IgD-negative memory B cell (primary cell): ENCODE results near the gene CADPS2. TPM values are rescaled to one million over a fixed set of nuclear protein-coding genes. Genes with fewer than 3 reads are reported as not detected.
A peak's percentile ranks its signal among the peaks of the same experiment; 100 is the strongest.
"Not testable (repeated sequence)": the region's sequence is repeated elsewhere in the genome, so short reads cannot be mapped to it uniquely, and the experiment has no call there.

Experiments
- H3K27ac Mint-ChIP-seq, 3 donors: one replicate each; pipeline ENCODE4 v1.8.0; 2020 to 2022; ENCODE audit warnings: mild to moderate bottlenecking in 3 of 3, mixed read lengths in 3 of 3, moderate library complexity in 1 of 3
- H3K27me3 Mint-ChIP-seq: one replicate; pipeline ENCODE4 v1.8.0; 2021; ENCODE audit warnings: mixed read lengths
- H3K36me3 Mint-ChIP-seq: one replicate; pipeline ENCODE4 v1.8.0; 2020; ENCODE audit warnings: mild to moderate bottlenecking, mixed read lengths
- H3K4me1 Mint-ChIP-seq, 3 donors: one replicate each; pipeline ENCODE4 v1.8.0; 2020 to 2022; ENCODE audit warnings: mixed read lengths in 3 of 3, mild to moderate bottlenecking in 1 of 3
- H3K4me3 Mint-ChIP-seq, 4 donors: one replicate each; pipeline ENCODE4 v1.8.0; 2020 to 2022; ENCODE audit warnings: mild to moderate bottlenecking in 4 of 4, mixed read lengths in 4 of 4, moderate library complexity in 3 of 4
- H3K9me3 Mint-ChIP-seq, 3 donors: one replicate each; pipeline ENCODE4 v1.8.0; 2020 to 2021; ENCODE audit warnings: mixed read lengths in 3 of 3, mild to moderate bottlenecking in 1 of 3
- polyA plus RNA-seq: library from polyadenylated mRNA; unstranded; fragments of 300-500 nt; fragmentation: Illumina TruSeq; gene quantifications from one replicate; pipeline ENCODE4 v1.2.3, GENCODE V29; 2021

The CADPS2 gene
- polyA plus RNA-seq, 1 donor from 2014 or later, result not detected

DNA sequence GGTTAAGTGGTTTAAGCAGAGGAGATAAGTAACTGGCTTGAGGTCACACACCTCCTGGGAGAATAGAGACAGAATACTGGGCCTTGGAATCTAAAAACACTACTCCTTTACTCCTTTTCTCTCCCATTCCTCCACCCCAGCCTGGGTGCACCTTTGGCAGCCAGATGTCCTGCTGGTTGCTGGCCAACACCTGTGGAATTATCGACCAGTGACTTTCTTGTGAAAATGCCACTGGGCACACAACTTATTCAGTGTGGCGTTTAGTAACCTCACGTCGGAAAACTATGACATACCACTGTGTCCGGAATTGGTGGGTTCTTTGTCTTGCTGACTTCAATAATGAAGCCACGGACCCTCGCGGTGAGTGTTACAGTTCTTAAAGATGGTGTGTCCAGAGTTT lies 213.7 kb downstream of the CADPS2 start:
- Mint-ChIP-seq H3K36me3 (peaks cover 3% of the 10 kb centered on the region), H3K4me3 (no peak overlapping the region), H3K27me3 (no peaks in the 10 kb centered on the region), H3K4me1 (peaks cover 0 to 2% (median 0%) of the 10 kb centered on the region in 3 donors), H3K27ac (no peak overlapping the region), H3K9me3 (peaks cover 2 to 6% (median 4%) of the 10 kb centered on the region in 3 donors)

DNA sequence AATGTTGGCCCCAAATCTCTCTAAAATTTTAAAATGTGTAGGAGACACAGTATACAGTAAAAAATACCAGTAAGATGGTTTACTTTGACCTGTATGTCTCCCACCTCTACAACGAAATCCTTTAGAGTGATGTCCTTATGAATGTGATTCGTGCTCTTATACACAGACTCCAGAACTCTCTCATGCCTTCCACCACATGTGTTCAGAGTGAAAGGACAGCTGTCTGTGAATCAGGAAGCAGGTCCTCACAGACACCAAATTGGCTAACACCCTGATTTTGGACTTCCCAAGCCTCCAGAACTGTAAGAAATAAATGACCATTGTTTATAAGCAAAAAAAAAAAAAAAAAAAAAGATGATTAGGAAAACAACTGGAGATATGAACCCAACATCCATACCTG lies 222.5 kb downstream of the CADPS2 start:
- H3K27ac Mint-ChIP-seq, result no peak overlapping the region
- H3K27me3 Mint-ChIP-seq, result no peaks in the 10 kb centered on the region
- H3K9me3 Mint-ChIP-seq, result peaks cover 0 to 4% (median 0%) of the 10 kb centered on the region in 3 donors
- no peaks in the 10 kb centered on the region for H3K36me3 Mint-ChIP-seq
- no peak overlapping the region for H3K4me3 Mint-ChIP-seq
- H3K4me1 Mint-ChIP-seq, result no peaks in the 10 kb centered on the region

DNA sequence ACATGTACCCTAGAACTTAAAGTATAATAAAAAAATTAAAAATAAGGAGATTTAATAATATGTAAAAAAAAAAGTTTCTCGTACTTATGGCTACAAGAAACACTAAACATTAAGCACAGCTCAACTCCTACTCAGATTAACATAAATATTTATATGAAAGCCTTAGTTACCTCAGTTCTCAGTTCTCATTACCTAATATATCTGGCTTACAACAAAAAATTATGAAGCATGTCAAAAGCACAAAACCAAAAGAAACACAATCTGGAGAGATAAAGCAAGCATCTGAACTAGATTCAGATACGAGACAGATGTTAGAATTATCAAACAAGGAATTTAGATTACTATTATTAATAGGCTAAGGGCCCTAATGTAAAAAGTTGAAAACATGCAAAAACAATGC lies 227.4 kb downstream of the CADPS2 start:
- no peaks in the 10 kb centered on the region for H3K27me3 Mint-ChIP-seq
- H3K27ac Mint-ChIP-seq, result peak overlapping the region in 1 of 3 donors; percentile 54
- H3K4me3 Mint-ChIP-seq, result no peak overlapping the region

DNA sequence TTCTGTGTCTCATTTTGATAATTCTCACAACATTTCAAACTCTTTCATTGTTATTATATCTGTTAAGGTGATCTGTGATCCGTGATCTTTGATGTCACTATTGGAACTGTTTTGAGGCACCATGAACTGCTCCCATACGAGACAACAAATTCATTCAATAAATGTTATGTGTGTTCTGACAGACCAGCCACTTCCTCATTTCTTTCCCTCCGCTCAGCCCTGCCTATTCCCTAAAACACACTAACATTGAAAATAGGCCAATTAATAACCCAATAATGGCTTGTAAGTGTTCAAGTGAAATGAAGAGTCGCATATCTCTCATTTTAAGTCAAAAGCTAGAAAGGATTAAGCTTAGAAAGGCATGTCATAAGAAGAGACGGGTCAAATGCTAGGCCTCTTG lies 232.6 kb downstream of the CADPS2 start:
- no peak overlapping the region for H3K27ac Mint-ChIP-seq
- no peak overlapping the region for H3K4me3 Mint-ChIP-seq
- peaks cover 2% of the 10 kb centered on the region for H3K36me3 Mint-ChIP-seq
- no peaks in the 10 kb centered on the region for H3K27me3 Mint-ChIP-seq
- H3K4me1 Mint-ChIP-seq, result no peaks in the 10 kb centered on the region
- H3K9me3 Mint-ChIP-seq, result peaks cover 3 to 12% (median 3%) of the 10 kb centered on the region in 3 donors

More for the DNA sequence above, 227.4 kb downstream of the CADPS2 start:
- Mint-ChIP-seq H3K4me1 (no peaks in the 10 kb centered on the region), H3K36me3 (peaks cover 2% of the 10 kb centered on the region), H3K9me3 (peaks cover 0 to 12% (median 5%) of the 10 kb centered on the region in 3 donors)

DNA sequence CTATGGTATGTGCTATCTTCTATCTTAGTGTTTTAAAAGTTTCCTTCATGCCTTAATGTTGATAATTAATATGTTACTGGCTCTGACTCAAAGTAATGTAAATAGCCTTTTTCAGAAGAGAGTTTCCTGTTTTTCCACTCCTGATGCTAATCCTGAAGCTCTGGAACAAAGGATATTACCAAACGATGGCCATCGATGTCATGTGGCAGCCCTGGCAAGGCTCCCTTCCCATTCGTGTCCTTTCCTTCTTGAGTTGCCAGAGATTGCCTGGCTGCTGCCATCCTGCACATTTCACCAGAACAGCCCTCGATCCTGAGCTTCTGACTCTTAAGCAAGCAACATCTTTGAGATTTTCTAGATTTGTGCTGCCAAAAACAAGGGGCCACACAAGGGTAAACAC lies 233.4 kb downstream of the CADPS2 start:
- peaks cover 3 to 12% (median 3%) of the 10 kb centered on the region in 3 donors for H3K9me3 Mint-ChIP-seq
- no peak overlapping the region for H3K4me3 Mint-ChIP-seq
- H3K27ac Mint-ChIP-seq, result no peak overlapping the region
- H3K36me3 Mint-ChIP-seq, result peaks cover 2% of the 10 kb centered on the region
- no peaks in the 10 kb centered on the region for H3K27me3 Mint-ChIP-seq
- H3K4me1 Mint-ChIP-seq, result no peaks in the 10 kb centered on the region

DNA sequence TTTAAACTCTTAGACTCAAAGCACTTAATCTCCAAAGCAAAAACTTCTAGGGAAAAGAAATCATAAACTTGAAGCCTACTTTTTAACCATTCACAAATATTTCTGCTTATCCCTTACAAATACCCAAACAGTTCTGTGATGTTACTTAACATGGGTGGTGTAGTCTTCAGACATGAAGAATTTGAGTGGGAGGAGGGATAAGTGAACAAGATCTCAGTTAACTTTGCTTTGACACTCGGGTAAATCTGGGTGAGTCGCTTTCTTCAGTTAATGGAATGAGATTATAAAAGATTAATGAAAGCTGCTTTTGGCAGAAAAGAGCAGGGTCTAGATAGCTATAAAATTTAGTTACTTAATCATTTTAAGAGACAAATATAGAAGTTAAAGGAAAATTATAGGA lies 234.8 kb downstream of the CADPS2 start:
- Mint-ChIP-seq H3K9me3 (peaks cover 3 to 11% (median 4%) of the 10 kb centered on the region in 3 donors), H3K4me1 (no peaks in the 10 kb centered on the region), H3K27me3 (no peaks in the 10 kb centered on the region), H3K36me3 (no peaks in the 10 kb centered on the region), H3K4me3 (no peak overlapping the region), H3K27ac (no peak overlapping the region)

DNA sequence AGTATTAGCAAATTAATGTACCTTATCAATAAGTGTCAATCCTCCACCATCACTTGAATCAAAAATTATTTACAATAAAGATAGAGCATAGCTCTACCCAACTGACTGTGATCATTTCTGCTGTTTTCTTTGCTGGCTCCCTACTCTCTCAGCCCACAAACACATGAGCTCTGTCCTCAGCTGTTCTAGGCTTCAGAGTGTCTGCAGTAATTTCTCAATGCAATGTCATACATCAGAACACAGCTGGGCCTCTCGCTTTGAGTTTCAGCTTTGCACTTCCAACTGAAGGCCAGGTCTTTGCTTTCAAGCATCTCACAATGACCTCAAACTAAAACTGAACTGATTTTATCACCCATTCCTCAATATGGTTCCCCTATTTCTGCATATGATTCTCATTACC lies 243.0 kb downstream of the CADPS2 start:
- Mint-ChIP-seq H3K4me1 (no peaks in the 10 kb centered on the region), H3K4me3 (no peak overlapping the region), H3K27me3 (no peaks in the 10 kb centered on the region), H3K9me3 (peaks cover 0 to 3% (median 0%) of the 10 kb centered on the region in 3 donors), H3K36me3 (no peaks in the 10 kb centered on the region), H3K27ac (no peak overlapping the region)

DNA sequence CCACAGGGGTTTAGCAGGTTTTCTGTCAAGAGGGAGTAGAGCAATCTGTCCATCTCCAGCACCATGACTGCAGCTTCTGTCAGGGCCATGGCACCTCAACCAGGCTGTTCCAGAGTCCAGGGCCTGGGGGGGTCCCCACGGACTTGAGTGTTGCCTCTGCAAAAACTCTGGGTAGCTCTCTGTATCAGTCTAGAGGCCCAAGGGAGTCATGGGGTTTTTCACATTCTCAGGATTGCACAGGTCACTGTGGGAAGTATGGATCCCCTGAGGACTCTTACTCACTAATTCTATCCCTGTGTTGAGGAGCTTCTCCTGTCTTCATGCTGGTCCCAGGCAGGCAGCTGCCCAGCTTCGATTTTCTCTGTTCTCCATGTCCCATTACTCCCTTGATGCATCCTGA lies 247.8 kb downstream of the CADPS2 start:
- H3K36me3 Mint-ChIP-seq, result no peaks in the 10 kb centered on the region
- H3K4me3 Mint-ChIP-seq, result no peak overlapping the region
- H3K9me3 Mint-ChIP-seq, result peaks cover 3 to 4% (median 4%) of the 10 kb centered on the region in 3 donors
- H3K27ac Mint-ChIP-seq, result no peak overlapping the region
- H3K4me1 Mint-ChIP-seq, result no peaks in the 10 kb centered on the region
- H3K27me3 Mint-ChIP-seq, result no peaks in the 10 kb centered on the region

DNA sequence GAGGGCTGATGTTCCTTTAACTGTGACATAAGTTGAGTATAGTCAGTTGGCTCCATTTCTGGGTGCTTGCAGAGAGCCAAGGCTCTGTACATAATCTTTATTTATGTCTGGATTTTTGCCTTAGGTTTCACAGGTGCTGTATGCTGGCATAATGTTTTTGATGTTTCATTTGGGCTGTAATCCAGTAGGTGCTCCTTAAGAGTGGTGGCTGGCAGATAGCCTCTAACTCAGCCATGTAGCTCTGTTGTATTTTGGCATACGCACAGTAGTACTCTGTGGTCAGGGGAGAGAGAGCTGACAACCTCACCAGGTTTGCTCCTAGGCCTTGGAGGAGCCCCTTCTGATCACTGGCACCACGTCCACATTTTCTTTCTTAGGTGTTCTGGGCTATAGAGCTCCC lies 248.5 kb downstream of the CADPS2 start:
- Mint-ChIP-seq H3K27ac (no peak overlapping the region), H3K36me3 (no peaks in the 10 kb centered on the region), H3K4me3 (no peak overlapping the region), H3K9me3 (peaks cover 3 to 4% (median 4%) of the 10 kb centered on the region in 3 donors), H3K27me3 (no peaks in the 10 kb centered on the region), H3K4me1 (no peaks in the 10 kb centered on the region)

DNA sequence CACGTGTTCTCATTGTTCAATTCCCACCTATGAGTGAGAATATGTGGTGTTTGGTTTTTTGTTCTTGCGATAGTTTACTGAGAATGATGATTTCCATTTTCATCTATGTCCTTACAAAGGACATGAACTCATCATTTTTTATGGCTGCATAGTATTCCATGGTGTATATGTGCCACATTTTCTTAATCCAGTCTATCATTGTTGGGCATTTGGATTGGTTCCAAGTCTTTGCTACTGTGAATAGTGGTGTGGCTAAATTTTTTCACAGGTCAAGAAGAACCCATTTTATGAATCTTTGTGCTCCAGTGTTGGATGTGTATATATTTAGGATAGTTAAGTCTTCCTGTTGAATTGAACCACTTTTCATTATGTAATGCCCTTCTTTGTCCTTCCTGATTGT lies 250.8 kb downstream of the CADPS2 start:
- not testable (repeated sequence) for H3K9me3 Mint-ChIP-seq, H3K4me3 Mint-ChIP-seq, H3K36me3 Mint-ChIP-seq, H3K27ac Mint-ChIP-seq, H3K27me3 Mint-ChIP-seq, H3K4me1 Mint-ChIP-seq

DNA sequence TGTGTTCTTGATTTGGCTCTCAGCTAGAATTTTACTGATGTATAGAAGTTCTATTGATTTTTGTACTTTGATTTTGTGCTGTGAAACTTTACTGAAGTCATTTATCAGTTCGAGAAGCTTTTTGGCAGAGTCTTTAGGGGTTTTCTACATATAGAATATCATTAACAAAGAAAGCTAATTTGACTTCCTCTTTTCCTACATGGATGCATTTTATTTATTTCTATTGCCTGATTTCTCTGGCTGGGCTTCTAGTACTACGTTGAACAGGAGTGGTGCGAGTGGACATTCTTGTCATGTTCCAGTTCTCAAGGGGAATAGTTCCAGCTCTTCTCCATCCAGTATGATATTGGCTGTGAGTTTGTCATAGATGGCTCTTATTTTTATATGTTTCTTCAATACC lies 252.8 kb downstream of the CADPS2 start:
- Mint-ChIP-seq H3K27ac (no peak overlapping the region), H3K27me3 (no peaks in the 10 kb centered on the region), H3K36me3 (no peaks in the 10 kb centered on the region), H3K9me3 (peaks cover 2 to 4% (median 3%) of the 10 kb centered on the region in 3 donors), H3K4me1 (no peaks in the 10 kb centered on the region), H3K4me3 (no peak overlapping the region)

DNA sequence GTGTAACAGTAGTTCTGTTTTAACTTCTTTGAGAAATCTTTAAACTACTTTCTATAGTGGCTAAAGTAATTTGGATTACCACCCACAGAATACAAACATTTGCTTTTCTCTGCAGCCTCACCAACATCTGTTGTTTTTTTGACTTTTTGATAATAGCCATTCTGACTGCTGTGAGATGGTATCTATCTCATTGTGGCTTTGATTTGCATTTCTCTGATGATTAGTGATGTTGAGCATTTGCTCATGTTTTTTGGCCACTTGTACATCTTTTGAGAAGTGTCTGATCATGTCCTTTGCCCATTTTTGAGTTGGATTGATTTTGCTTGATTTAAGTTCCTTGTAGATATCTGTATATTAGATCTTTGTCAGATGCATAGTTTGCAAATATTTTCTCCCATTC lies 254.0 kb downstream of the CADPS2 start:
- no peaks in the 10 kb centered on the region for H3K36me3 Mint-ChIP-seq
- H3K27me3 Mint-ChIP-seq, result no peaks in the 10 kb centered on the region
- H3K9me3 Mint-ChIP-seq, result peaks cover 3 to 4% (median 4%) of the 10 kb centered on the region in 3 donors
- H3K4me1 Mint-ChIP-seq, result no peaks in the 10 kb centered on the region
- H3K4me3 Mint-ChIP-seq, result no peak overlapping the region
- H3K27ac Mint-ChIP-seq, result no peak overlapping the region

DNA sequence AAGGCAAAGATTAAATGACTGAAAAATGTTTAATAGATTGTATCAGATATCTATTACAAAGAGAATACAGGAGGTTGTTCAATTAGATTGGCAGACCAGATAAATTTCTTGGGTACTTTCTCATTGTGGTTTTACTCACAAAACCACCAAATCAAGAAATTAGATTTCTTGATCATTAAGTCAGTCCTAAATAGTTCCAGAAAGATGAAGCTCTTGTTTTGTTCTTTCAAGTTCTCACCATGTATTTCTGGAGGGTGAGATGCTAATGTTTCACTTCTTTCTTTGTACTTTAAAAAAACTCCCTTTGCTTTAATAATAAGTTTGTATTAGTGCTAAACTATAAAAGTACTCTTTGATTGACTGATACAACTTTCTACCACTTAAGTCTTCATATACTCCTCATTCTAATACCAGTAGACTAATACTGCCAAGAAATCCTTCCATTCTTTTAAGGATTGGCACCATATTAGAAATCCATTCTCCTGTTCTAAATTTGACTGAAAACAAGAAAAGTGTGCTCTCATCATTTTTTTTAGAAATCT lies 256.8 kb downstream of the CADPS2 start:
- Mint-ChIP-seq H3K4me1 (no peaks in the 10 kb centered on the region), H3K36me3 (no peaks in the 10 kb centered on the region), H3K9me3 (peaks cover 0 to 3% (median 2%) of the 10 kb centered on the region in 3 donors), H3K27me3 (no peaks in the 10 kb centered on the region), H3K27ac (no peak overlapping the region), H3K4me3 (no peak overlapping the region)

DNA sequence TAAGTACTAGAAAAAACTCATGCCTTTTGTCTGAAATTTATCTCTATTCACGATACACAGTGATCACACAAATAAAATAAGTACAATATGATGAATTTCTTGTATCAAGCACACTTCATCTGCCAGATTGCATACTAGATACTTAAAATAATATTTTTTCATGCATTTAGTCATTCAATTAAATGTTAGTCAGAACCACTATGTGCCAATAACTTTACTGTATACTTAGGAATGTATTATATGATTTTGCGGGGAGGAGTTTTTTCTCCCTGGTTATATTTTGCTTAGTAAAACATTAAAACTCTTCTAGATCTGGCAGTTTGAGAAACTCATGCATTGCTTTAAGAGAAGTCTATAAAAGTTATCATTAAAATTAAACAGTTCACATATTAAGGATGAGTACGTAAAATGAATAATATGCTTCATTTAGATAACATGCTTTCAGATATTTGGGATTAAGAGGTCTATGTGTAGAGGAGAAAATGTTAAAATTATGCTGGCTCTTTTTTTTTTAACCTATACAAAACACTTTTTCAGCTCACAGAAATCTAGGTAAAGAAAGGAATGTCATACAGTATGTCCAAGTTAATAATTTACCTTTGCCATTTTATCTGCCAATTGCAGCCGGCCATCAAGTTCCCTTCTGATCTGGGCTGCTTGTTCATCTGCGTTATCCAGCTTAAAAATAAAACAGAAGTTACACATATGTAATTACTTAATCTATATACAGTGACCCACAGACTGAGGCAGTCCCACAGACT lies 257.4 kb downstream of the CADPS2 start:
- Mint-ChIP-seq H3K36me3 (no peaks in the 10 kb centered on the region), H3K27me3 (no peaks in the 10 kb centered on the region), H3K4me1 (no peaks in the 10 kb centered on the region), H3K27ac (no peak overlapping the region), H3K4me3 (no peak overlapping the region), H3K9me3 (peaks cover 0 to 2% (median under 1%) of the 10 kb centered on the region in 3 donors)

DNA sequence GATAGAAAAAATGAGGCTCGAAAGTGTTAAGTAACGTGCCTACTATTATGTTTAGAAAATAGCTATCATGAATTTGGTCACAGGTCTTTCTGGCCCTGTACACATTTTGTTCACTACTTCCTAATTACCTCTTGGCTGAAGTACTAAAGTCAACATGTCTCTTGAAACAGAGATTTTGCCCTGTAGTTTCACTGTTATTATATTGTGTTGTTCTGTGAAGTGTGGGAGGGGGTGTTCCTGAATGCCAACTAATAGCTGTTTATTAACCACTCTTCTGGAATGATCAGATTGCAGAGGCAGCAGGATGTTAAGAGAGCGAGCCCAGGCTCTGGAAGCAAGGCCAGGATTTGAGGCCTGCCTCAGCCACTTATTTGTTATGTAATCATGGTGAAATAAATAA lies 259.5 kb downstream of the CADPS2 start:
- Mint-ChIP-seq H3K9me3 (peaks cover 0 to 2% (median 0%) of the 10 kb centered on the region in 3 donors), H3K36me3 (no peaks in the 10 kb centered on the region), H3K27ac (no peak overlapping the region), H3K27me3 (no peaks in the 10 kb centered on the region), H3K4me1 (no peaks in the 10 kb centered on the region), H3K4me3 (no peak overlapping the region)

DNA sequence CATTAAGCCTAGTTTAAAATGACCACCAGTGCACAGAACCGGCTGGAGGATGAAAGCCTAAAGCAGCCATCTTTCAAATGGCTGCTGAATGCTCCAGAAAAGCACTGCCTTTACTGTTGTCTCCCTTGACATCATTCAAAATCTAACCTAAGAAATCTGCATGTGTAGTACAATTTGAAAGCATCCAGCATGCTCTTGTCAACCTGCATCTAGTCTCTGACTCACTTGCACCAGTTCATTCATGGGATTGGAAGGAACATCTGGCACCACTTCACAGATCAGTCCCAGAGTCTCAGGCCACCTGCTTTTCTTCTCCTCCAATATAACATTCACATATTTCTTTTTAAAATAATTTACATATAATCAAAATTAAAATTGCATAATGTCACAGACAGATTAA lies 263.6 kb downstream of the CADPS2 start:
- Mint-ChIP-seq H3K9me3 (peaks cover 0 to 2% (median 0%) of the 10 kb centered on the region in 3 donors), H3K4me1 (no peaks in the 10 kb centered on the region), H3K27ac (no peak overlapping the region), H3K36me3 (no peaks in the 10 kb centered on the region), H3K4me3 (no peak overlapping the region), H3K27me3 (no peaks in the 10 kb centered on the region)
